Measurements from ENCODE around the gene ARID1B.

- TF ChIP-seq CTCF (IDR thresholded peaks at IDR 0.05) (no peak), POLR2A (IDR thresholded peaks at IDR 0.05) (no peak)
Measured at GRCh38 chr6:156780962-156781853, 4.0 kb downstream of the ARID1B start.
